ACC112 (cell line): Measurements from ENCODE around the gene ZBP1.
"Not testable (repeated sequence)": the region's sequence is repeated elsewhere in the genome, so short reads cannot be mapped to it uniquely, and the experiment has no call there.

ENCODE experiments used
- H2AFZ ChIP-seq: fragments of 200-600 bp; sonication (generic); one replicate; pipeline ENCODE4 v1.6.0; 2017; ENCODE audit warnings: antibody characterized with exemption, low read length; ENCODE audit not compliant: unreplicated experiment
- H3K27ac ChIP-seq: fragments of 200-600 bp; sonication (generic); 2 replicates; pipeline ENCODE4 v1.5.1; 2014; ENCODE audit warnings: low read depth, mild to moderate bottlenecking, antibody characterized with exemption, low read length, moderate library complexity
- H3K27me3 ChIP-seq: fragments of 200-600 bp; sonication (generic); 2 replicates; pipeline ENCODE4 v1.6.1; 2014; ENCODE audit warnings: mild to moderate bottlenecking, antibody characterized with exemption, low read length, moderate library complexity, mixed read lengths; ENCODE audit not compliant: insufficient read depth
- H3K36me3 ChIP-seq: fragments of 200-600 bp; sonication (generic); 2 replicates; pipeline ENCODE4 v1.6.1; 2016; ENCODE audit warnings: mild to moderate bottlenecking, antibody characterized with exemption, low read length, moderate library complexity, mixed read lengths; ENCODE audit not compliant: insufficient read depth
- H3K4me1 ChIP-seq: fragments of 200-600 bp; sonication (generic); one replicate; pipeline ENCODE4 v1.6.1; 2016; ENCODE audit warnings: low read length, mixed read lengths; ENCODE audit not compliant: insufficient read depth, unreplicated experiment, control insufficient read depth
- H3K4me3 ChIP-seq: fragments of 200-600 bp; sonication (generic); 2 replicates; pipeline ENCODE4 v1.5.1; 2014; ENCODE audit warnings: mild to moderate bottlenecking, low read depth, low read length
- H3K79me2 ChIP-seq: fragments of 200-600 bp; sonication (generic); one replicate; pipeline ENCODE4 v1.6.0; 2016; ENCODE audit warnings: low read length; ENCODE audit not compliant: control insufficient read depth, unreplicated experiment, insufficient read depth

The ZBP1 gene

GRCh38 chr20:57633945-57634491 lies 13.8 kb upstream of the ZBP1 start:
- Histone ChIP-seq H3K79me2 (no peaks in the 10 kb centered on the region), H3K4me1 (no peaks in the 10 kb centered on the region), H3K36me3 (no peaks in the 10 kb centered on the region), H3K27ac (no peak overlapping the region), H3K27me3 (peaks cover 71% of the 10 kb centered on the region), H3K4me3 (no peak overlapping the region), H2AFZ (no peak overlapping the region)

- Histone ChIP-seq H3K27ac (no peak overlapping the region), H3K4me3 (no peak overlapping the region), H2AFZ (no peak overlapping the region), H3K27me3 (peaks cover 66% of the 10 kb centered on the region), H3K36me3 (no peaks in the 10 kb centered on the region), H3K4me1 (no peaks in the 10 kb centered on the region), H3K79me2 (no peaks in the 10 kb centered on the region)
Observed at GRCh38 chr20:57632286-57632685, 12.1 kb upstream of the ZBP1 start.

GRCh38 chr20:57630061-57630460 lies 9.8 kb upstream of the ZBP1 start:
- Histone ChIP-seq H3K4me3 (no peak overlapping the region), H3K27ac (no peak overlapping the region), H3K36me3 (no peaks in the 10 kb centered on the region), H3K27me3 (peaks cover 45% of the 10 kb centered on the region), H3K79me2 (no peaks in the 10 kb centered on the region), H2AFZ (no peak overlapping the region), H3K4me1 (no peaks in the 10 kb centered on the region)

GRCh38 chr20:57629491-57629901 lies 9.3 kb upstream of the ZBP1 start:
- H3K27me3 ChIP-seq = peaks cover 39% of the 10 kb centered on the region
- H3K4me3 ChIP-seq, H3K27ac ChIP-seq, H2AFZ ChIP-seq, H3K4me1 ChIP-seq, H3K79me2 ChIP-seq, H3K36me3 ChIP-seq: not testable (repeated sequence)

GRCh38 chr20:57628962-57629308 lies 8.7 kb upstream of the ZBP1 start:
- not testable (repeated sequence) for H3K36me3 ChIP-seq, H3K27ac ChIP-seq, H3K4me3 ChIP-seq, H3K79me2 ChIP-seq, H3K4me1 ChIP-seq, H2AFZ ChIP-seq
- peaks cover 33% of the 10 kb centered on the region for H3K27me3 ChIP-seq

- Histone ChIP-seq H3K27ac (no peak overlapping the region), H3K4me3 (no peak overlapping the region), H3K4me1 (no peaks in the 10 kb centered on the region), H2AFZ (peak overlapping the region; percentile 43), H3K79me2 (no peaks in the 10 kb centered on the region), H3K27me3 (peaks cover 30% of the 10 kb centered on the region), H3K36me3 (no peaks in the 10 kb centered on the region)
Observed at GRCh38 chr20:57628047-57628961, 8.1 kb upstream of the ZBP1 start.

- no peak overlapping the region for H3K4me3 ChIP-seq
- no peaks in the 10 kb centered on the region for H3K36me3 ChIP-seq
- no peaks in the 10 kb centered on the region for H3K79me2 ChIP-seq
- no peaks in the 10 kb centered on the region for H3K4me1 ChIP-seq
- peaks cover 20% of the 10 kb centered on the region for H3K27me3 ChIP-seq
- no peak overlapping the region for H3K27ac ChIP-seq
- H2AFZ ChIP-seq = no peak overlapping the region
Observed at GRCh38 chr20:57627339-57627738, 7.1 kb upstream of the ZBP1 start.

- Histone ChIP-seq H3K4me1 (no peaks in the 10 kb centered on the region), H3K27ac (no peak overlapping the region), H3K36me3 (no peaks in the 10 kb centered on the region), H2AFZ (no peak overlapping the region), H3K79me2 (no peaks in the 10 kb centered on the region), H3K27me3 (peaks cover 10% of the 10 kb centered on the region), H3K4me3 (no peak overlapping the region)
Observed at GRCh38 chr20:57625978-57626377, 5.8 kb upstream of the ZBP1 start.

- H3K4me1 ChIP-seq = no peaks in the 10 kb centered on the region
Observed at GRCh38 chr20:57625181-57625958, 5.1 kb upstream of the ZBP1 start.

GRCh38 chr20:57624124-57624523 lies 3.9 kb upstream of the ZBP1 start:
- H3K4me1 ChIP-seq = no peaks in the 10 kb centered on the region

More at GRCh38 chr20:57625181-57625958, 5.1 kb upstream of the ZBP1 start:
- H3K27ac ChIP-seq = no peak overlapping the region
- H3K4me3 ChIP-seq = no peak overlapping the region
- no peak overlapping the region for H2AFZ ChIP-seq
- no peaks in the 10 kb centered on the region for H3K36me3 ChIP-seq
- peaks cover 5% of the 10 kb centered on the region for H3K27me3 ChIP-seq
- no peaks in the 10 kb centered on the region for H3K79me2 ChIP-seq

More at GRCh38 chr20:57624124-57624523, 3.9 kb upstream of the ZBP1 start:
- Histone ChIP-seq H3K79me2 (no peaks in the 10 kb centered on the region), H3K36me3 (no peaks in the 10 kb centered on the region), H3K27me3 (peaks cover 5% of the 10 kb centered on the region), H3K4me3 (no peak overlapping the region), H3K27ac (no peak overlapping the region), H2AFZ (no peak overlapping the region)
